Measurements from ENCODE around the gene LRRC32.
"Not testable (repeated sequence)": the region's sequence is repeated elsewhere in the genome, so short reads cannot be mapped to it uniquely, and the experiment has no call there.

LRRC32 gene

GRCh38 chr11:76649851-76650372 is 20.6 kb downstream of the LRRC32 start:
- DNase-seq (ENCODE audit: low spot score) = no peak

- DNase-seq (ENCODE audit: low spot score) = no peak
Observed at GRCh38 chr11:76649011-76649410, 21.5 kb downstream of the LRRC32 start.

- no peak for DNase-seq (ENCODE audit: low spot score)
Observed at GRCh38 chr11:76648061-76648460, 22.5 kb downstream of the LRRC32 start.

- DNase-seq (ENCODE audit: low spot score) = no peak
Observed at GRCh38 chr11:76646882-76647534, 23.5 kb downstream of the LRRC32 start.

- no peak for DNase-seq (ENCODE audit: low spot score)
Observed at GRCh38 chr11:76644591-76644990, 26.0 kb downstream of the LRRC32 start.

- not testable (repeated sequence) for DNase-seq (ENCODE audit: low spot score)
Observed at GRCh38 chr11:76643711-76644110, 26.8 kb downstream of the LRRC32 start.

- DNase-seq (ENCODE audit: low spot score) = no peak
Observed at GRCh38 chr11:76642341-76642740, 28.2 kb downstream of the LRRC32 start.

GRCh38 chr11:76641905-76642304 is 28.6 kb downstream of the LRRC32 start:
- no peak for DNase-seq (ENCODE audit: low spot score)

- DNase-seq (ENCODE audit: low spot score) = no peak
Observed at GRCh38 chr11:76640501-76640900, 30.0 kb downstream of the LRRC32 start.

GRCh38 chr11:76639621-76640020 is 30.9 kb downstream of the LRRC32 start:
- no peak for DNase-seq (ENCODE audit: low spot score)

- DNase-seq (ENCODE audit: low spot score) = no peak
Observed at GRCh38 chr11:76638270-76639197, 32.0 kb downstream of the LRRC32 start.

- DNase-seq (ENCODE audit: low spot score) = no peak
Observed at GRCh38 chr11:76637491-76638269, 32.9 kb downstream of the LRRC32 start.

- no peak for DNase-seq (ENCODE audit: low spot score)
Observed at GRCh38 chr11:76636826-76637460, 33.6 kb downstream of the LRRC32 start.

GRCh38 chr11:76635991-76636738 is 34.4 kb downstream of the LRRC32 start:
- no peak for DNase-seq (ENCODE audit: low spot score)

GRCh38 chr11:76634886-76635285 is 35.7 kb downstream of the LRRC32 start:
- no peak for DNase-seq (ENCODE audit: low spot score)

GRCh38 chr11:76632492-76632891 is 38.1 kb downstream of the LRRC32 start:
- DNase-seq (ENCODE audit: low spot score) = no peak

GRCh38 chr11:76631566-76632308 is 38.8 kb downstream of the LRRC32 start:
- DNase-seq (ENCODE audit: low spot score) = no peak

GRCh38 chr11:76630600-76631281 is 39.8 kb downstream of the LRRC32 start:
- no peak for DNase-seq (ENCODE audit: low spot score)

GRCh38 chr11:76629853-76630599 is 40.5 kb downstream of the LRRC32 start:
- peak; percentile 41 for DNase-seq (ENCODE audit: low spot score)

Data from pons (tissue), 1 donor.